Astrocyte (in vitro differentiated cells and primary cell): Measurements from ENCODE around the gene NRG3. TPM values are rescaled to one million over a fixed set of nuclear protein-coding genes. Genes with fewer than 3 reads are reported as not detected.

Experiments used
- DNase-seq: peaks from one replicate; pipeline ENCODE4 v3.0.0-alpha.2; 2010; ENCODE audit warnings: low read depth
- FAIRE-seq: peaks from 2 replicates; lab custom pipeline; 2011; peaks lifted over from hg19 to GRCh38; lab: Jason Lieb, UNC
- H2AFZ ChIP-seq: 2 replicates; pipeline ENCODE4 v1.6.0; 2012; ENCODE audit warnings: low read depth, low read length, inconsistent platforms
- H3K27ac ChIP-seq: 2 replicates; pipeline ENCODE4 v1.5.1; 2011; ENCODE audit warnings: low read depth, low read length, inconsistent platforms
- H3K27me3 ChIP-seq: 2 replicates; pipeline ENCODE4 v1.6.0; 2011; ENCODE audit warnings: low read length, inconsistent platforms; ENCODE audit not compliant: insufficient read depth
- H3K36me3 ChIP-seq: 2 replicates; pipeline ENCODE4 v1.5.1; 2011; ENCODE audit warnings: low read length, inconsistent platforms; ENCODE audit not compliant: insufficient read depth
- H3K4me1 ChIP-seq: 2 replicates; pipeline ENCODE4 v1.5.1; 2011; ENCODE audit warnings: low read length, inconsistent platforms; ENCODE audit not compliant: insufficient read depth
- H3K4me2 ChIP-seq: 2 replicates; pipeline ENCODE4 v1.6.0; 2012; ENCODE audit warnings: low read length, inconsistent platforms
- H3K4me3 ChIP-seq: 2 replicates; pipeline ENCODE4 v1.5.1; 2011; ENCODE audit warnings: low read depth, mild to moderate bottlenecking, low read length, inconsistent platforms; ENCODE audit not compliant: insufficient read depth
- H3K79me2 ChIP-seq: 2 replicates; pipeline ENCODE4 v1.6.0; 2012; ENCODE audit warnings: mild to moderate bottlenecking, low read length, inconsistent platforms; ENCODE audit not compliant: insufficient read depth
- H3K9ac ChIP-seq: 2 replicates; pipeline ENCODE4 v1.6.0; 2012; ENCODE audit warnings: mild to moderate bottlenecking, low read length, inconsistent platforms
- H3K9me3 ChIP-seq: 2 replicates; pipeline ENCODE4 v1.5.1; 2012; ENCODE audit warnings: low read depth, mild to moderate bottlenecking, low read length, inconsistent platforms; ENCODE audit not compliant: insufficient read depth
- H4K20me1 ChIP-seq: 2 replicates; pipeline ENCODE4 v1.6.0; 2012; ENCODE audit warnings: low read length, inconsistent platforms; ENCODE audit not compliant: insufficient read depth
- H3K27ac Mint-ChIP-seq: one replicate; pipeline ENCODE4 v1.8.0; 2021; ENCODE audit warnings: mild to moderate bottlenecking, mixed read lengths; ENCODE audit not compliant: unreplicated experiment
- H3K27me3 Mint-ChIP-seq: one replicate; pipeline ENCODE4 v1.8.0; 2021; ENCODE audit warnings: low read depth, mixed read lengths; ENCODE audit not compliant: unreplicated experiment
- H3K36me3 Mint-ChIP-seq: one replicate; pipeline ENCODE4 v1.8.0; 2021; ENCODE audit warnings: low read depth, mixed read lengths; ENCODE audit not compliant: unreplicated experiment
- H3K4me1 Mint-ChIP-seq: one replicate; pipeline ENCODE4 v1.8.0; 2021; ENCODE audit warnings: low read depth, mixed read lengths; ENCODE audit not compliant: unreplicated experiment
- H3K4me3 Mint-ChIP-seq: one replicate; pipeline ENCODE4 v1.8.0; 2021; ENCODE audit warnings: mild to moderate bottlenecking, moderate library complexity, mixed read lengths; ENCODE audit not compliant: unreplicated experiment
- H3K9me3 Mint-ChIP-seq: one replicate; pipeline ENCODE4 v1.8.0; 2021; ENCODE audit warnings: mild to moderate bottlenecking, mixed read lengths; ENCODE audit not compliant: unreplicated experiment
- CTCF ChIP-seq: IDR thresholded peaks from 2 replicates; pipeline ENCODE4 v1.5.1; 2011; ENCODE audit warnings: low read depth, mild to moderate bottlenecking, inconsistent platforms, low read length, moderate library complexity; ENCODE audit not compliant: insufficient read depth
- EZH2 ChIP-seq: IDR thresholded peaks from 2 replicates; pipeline ENCODE4 v1.6.1; 2012; ENCODE audit warnings: mild to moderate bottlenecking, low read length, inconsistent platforms; ENCODE audit not compliant: insufficient read depth
- total RNA-seq: library from RNA; stranded (reverse); gene quantifications from 2 replicates; pipeline ENCODE4 v1.2.1, GENCODE V29; 2021

NRG3 gene
- total RNA-seq, 1 donor from 2014 or later, result 2.1 TPM

DNA sequence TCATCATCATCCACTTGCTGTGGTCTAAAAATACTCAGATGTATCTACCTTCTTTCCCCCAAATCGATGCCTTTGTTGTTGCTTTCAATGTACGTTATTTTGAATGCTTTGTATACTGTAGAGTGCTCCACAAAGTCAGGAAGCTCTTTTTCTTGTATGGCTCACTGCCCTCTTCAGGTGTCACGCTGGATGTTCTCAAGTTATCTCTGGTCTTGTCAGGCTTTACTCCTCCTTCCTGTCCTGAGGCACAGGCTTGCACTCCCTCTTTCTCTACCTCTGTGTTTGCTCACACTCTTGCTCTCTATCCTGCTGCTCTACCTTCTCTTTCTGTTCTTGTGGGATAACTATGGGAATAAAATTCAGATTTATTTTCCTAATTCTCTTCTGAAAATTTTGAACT, 381.3 kb downstream of the NRG3 start:
- Mint-ChIP-seq H3K36me3 (no peaks in the 10 kb centered on the region), H3K27me3 (no peaks in the 10 kb centered on the region), H3K27ac (no peak overlapping the region), H3K9me3 (no peaks in the 10 kb centered on the region), H3K4me1 (no peaks in the 10 kb centered on the region), H3K4me3 (no peak overlapping the region)
- H4K20me1 ChIP-seq, result no peaks in the 10 kb centered on the region
- H3K9ac ChIP-seq, result no peak overlapping the region
- no peak for FAIRE-seq
- no peak overlapping the region for H3K4me2 ChIP-seq
- no peak overlapping the region for H3K27ac ChIP-seq
- H3K4me3 ChIP-seq, result no peak overlapping the region
- no peaks in the 10 kb centered on the region for H3K79me2 ChIP-seq
- H3K27me3 ChIP-seq, result no peaks in the 10 kb centered on the region
- H3K9me3 ChIP-seq, result no peaks in the 10 kb centered on the region
- no peaks in the 10 kb centered on the region for H3K4me1 ChIP-seq
- TF ChIP-seq CTCF, result no peak
- no peak for TF ChIP-seq EZH2
- no peaks in the 10 kb centered on the region for H3K36me3 ChIP-seq
- H2AFZ ChIP-seq, result no peak overlapping the region
- no peak for DNase-seq

GRCh38 chr10:82266438-82266837, 391.4 kb downstream of the NRG3 start:
- peaks cover 6% of the 10 kb centered on the region for H3K4me1 ChIP-seq
- no peak overlapping the region for H2AFZ ChIP-seq
- Mint-ChIP-seq H3K27me3 (no peaks in the 10 kb centered on the region), H3K27ac (peak overlapping the region; percentile 34), H3K9me3 (no peaks in the 10 kb centered on the region), H3K4me3 (no peak overlapping the region), H3K4me1 (peaks cover 20% of the 10 kb centered on the region), H3K36me3 (no peaks in the 10 kb centered on the region)
- no peaks in the 10 kb centered on the region for H3K36me3 ChIP-seq
- no peaks in the 10 kb centered on the region for H3K9me3 ChIP-seq
- H4K20me1 ChIP-seq, result no peaks in the 10 kb centered on the region
- no peaks in the 10 kb centered on the region for H3K27me3 ChIP-seq
- peak; percentile 47 for DNase-seq
- H3K9ac ChIP-seq, result no peak overlapping the region
- H3K27ac ChIP-seq, result no peak overlapping the region
- TF ChIP-seq CTCF, result no peak
- TF ChIP-seq EZH2, result no peak
- H3K4me3 ChIP-seq, result no peak overlapping the region
- peak overlapping the region; percentile 57 for H3K4me2 ChIP-seq
- H3K79me2 ChIP-seq, result no peaks in the 10 kb centered on the region
- no peak for FAIRE-seq

- no peak overlapping the region for H3K4me3 Mint-ChIP-seq
- no peaks in the 10 kb centered on the region for H3K36me3 ChIP-seq
These were observed 392.0 kb downstream of the NRG3 start for GRCh38 chr10:82267014-82267413.

More at GRCh38 chr10:82267014-82267413, 392.0 kb downstream of the NRG3 start:
- Mint-ChIP-seq H3K27me3 (no peaks in the 10 kb centered on the region), H3K27ac (peak overlapping the region; percentile 85), H3K9me3 (no peaks in the 10 kb centered on the region), H3K4me1 (peaks cover 20% of the 10 kb centered on the region), H3K36me3 (no peaks in the 10 kb centered on the region)
- peaks cover 6% of the 10 kb centered on the region for H3K4me1 ChIP-seq
- H3K4me3 ChIP-seq, result no peak overlapping the region
- no peak overlapping the region for H2AFZ ChIP-seq
- TF ChIP-seq EZH2 (no peak), CTCF (no peak)
- peak overlapping the region; percentile 48 for H3K27ac ChIP-seq
- no peaks in the 10 kb centered on the region for H3K9me3 ChIP-seq
- no peaks in the 10 kb centered on the region for H4K20me1 ChIP-seq
- H3K4me2 ChIP-seq, result peak overlapping the region; percentile 57
- no peaks in the 10 kb centered on the region for H3K79me2 ChIP-seq
- H3K9ac ChIP-seq, result peak overlapping the region; percentile 59
- H3K27me3 ChIP-seq, result no peaks in the 10 kb centered on the region
- FAIRE-seq, result no peak
- DNase-seq, result peak; percentile 38
